ENCODE results near the gene LMNTD1.
"Not testable (repeated sequence)": the region's sequence is repeated elsewhere in the genome, so short reads cannot be mapped to it uniquely, and the experiment has no call there.

LMNTD1 gene, protein sequence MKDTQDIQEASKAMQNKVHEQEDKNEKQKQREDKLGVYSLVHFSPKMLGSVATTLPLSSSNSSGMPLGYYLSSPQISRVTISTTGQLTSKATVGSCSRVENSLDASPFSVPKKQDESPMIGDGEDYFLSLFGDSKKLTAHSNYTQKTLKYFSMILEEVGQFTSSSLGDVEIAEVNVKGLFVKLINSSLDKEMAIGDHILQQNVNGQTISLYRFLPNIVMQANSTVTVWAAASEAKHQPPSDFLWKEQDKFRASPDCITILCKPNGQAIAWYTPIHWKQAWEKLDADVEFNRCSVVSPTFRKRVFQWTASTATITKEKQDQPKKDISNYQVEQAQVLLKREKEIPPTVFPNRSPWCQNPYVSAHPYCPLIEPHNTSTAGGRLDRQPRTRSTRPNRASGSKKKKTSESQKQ

DNA sequence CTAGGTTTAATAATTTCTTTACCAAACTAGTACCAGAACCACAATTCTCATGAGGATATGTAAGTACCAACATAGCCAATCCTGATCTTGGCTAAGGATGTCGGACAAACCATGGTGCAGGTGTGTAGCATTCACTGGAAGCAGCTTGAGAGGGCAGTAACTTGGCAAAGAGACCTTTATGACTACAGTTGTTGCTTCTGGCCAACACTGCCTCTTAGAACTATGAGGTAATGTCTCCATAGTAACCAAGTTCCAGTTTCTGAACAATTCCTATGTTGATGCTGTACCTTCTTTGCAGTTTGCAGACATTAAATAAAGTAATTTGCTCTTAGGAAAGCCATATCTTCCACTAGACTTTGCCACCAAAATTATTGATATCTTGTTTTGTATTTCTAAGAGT lies at the start of gene LMNTD1:
LMNTD1 (minus strand) TSS at position 186 of the 400 bp plus-strand sequence. CDS start 324 bp downstream, outside the sequence.
- DNase-seq (ENCODE audit: low read depth in 2 of 2) = no peak

DNA sequence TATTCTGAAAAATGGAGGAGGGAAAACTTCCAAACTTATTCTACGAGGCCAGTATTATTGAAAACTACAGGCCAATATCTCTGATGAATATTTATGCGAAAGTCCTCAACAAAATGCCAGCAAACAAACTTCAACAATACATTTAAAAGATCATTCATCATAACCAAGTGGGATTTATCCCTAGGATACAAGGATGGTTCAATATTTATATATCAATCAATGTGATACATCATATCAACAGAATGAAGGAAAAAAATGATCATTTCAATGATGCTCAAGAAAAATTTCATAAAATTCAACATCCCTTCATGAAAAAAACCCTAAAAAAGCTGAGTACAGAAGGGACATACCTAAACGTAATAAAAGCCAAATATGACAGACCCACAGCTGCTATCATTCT lies 45.9 kb upstream of the LMNTD1 start:
- no peak for DNase-seq (ENCODE audit: low read depth in 2 of 2)

DNA sequence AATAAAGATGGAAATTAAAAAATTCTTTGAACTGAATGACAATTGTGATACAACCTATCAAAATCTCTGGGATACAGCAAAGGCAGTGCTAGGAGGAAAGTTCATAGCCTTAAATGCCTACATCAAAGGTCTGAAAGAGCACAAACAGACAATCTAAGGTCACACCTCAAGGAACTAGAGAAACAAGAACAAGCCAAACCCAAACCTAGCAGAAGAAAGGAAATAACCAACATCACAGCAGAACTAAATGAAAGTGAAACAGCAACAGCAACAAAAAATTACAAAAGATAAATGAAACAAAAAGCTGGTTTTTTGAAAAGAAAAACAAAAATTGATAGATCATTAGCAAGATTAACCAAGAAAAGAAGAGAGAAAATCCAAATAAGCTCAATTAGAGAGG lies 42.4 kb upstream of the LMNTD1 start:
- not testable (repeated sequence) for DNase-seq (ENCODE audit: low read depth in 2 of 2)

DNA sequence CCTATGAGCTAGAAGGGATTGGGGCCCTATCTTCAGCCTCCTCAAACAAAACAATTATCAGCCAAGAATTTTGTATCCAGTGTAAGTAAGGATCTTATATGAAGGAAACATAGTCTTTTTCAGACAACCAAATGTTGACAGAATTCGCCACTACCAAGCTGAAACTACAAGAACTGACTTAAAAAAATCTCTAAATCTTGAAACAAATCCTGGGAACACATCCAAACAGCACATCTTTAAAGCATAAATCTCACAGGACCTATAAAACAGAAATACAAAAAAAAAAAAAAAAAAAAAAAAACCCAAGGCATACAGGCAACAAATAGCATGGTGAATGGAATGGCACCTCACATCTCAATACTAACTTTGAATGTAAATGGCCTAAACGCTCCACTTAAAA lies 41.3 kb upstream of the LMNTD1 start:
- no peak for DNase-seq (ENCODE audit: low read depth in 2 of 2)

DNA sequence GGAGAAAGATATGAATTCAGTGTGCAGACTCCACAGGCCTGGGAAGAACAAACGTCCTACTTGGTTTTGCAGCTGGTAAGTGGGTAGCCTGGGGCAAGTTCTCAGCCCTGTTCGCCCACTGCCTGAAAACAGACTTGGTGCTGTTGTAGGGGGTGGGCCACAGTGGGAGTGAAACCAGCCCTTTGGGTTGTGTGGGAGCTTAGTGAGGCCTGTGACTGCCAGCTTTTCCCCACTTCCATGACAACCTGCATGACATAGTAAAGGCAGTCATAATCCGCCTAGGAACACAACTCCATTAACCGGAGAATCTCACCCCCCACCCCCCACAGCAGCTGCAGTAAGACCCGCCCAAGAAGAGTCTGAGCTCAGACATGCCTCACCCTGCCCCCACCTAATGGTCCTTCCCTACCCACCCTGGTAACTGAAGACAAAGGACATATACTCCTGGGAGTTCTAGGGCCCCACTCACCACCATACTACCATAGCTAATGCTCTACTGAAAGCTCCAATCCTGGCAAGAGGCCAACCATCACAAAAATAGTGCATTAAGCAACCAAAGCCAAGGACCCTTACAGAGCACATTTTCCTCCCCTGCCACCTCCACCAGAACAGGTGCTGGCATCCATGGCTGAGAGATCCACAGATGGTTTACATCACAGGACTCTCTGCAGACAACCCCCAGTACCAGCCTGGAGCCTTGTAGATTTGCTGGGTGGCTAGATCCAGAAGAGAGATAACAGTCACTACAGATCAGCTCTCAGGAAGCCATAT lies 39.8 kb upstream of the LMNTD1 start:
- no peak for DNase-seq (ENCODE audit: low read depth in 2 of 2)

- no peak for DNase-seq (ENCODE audit: low read depth in 2 of 2)
Observed at GRCh38 chr12:25591144-25591543, 38.1 kb upstream of the LMNTD1 start.

DNA sequence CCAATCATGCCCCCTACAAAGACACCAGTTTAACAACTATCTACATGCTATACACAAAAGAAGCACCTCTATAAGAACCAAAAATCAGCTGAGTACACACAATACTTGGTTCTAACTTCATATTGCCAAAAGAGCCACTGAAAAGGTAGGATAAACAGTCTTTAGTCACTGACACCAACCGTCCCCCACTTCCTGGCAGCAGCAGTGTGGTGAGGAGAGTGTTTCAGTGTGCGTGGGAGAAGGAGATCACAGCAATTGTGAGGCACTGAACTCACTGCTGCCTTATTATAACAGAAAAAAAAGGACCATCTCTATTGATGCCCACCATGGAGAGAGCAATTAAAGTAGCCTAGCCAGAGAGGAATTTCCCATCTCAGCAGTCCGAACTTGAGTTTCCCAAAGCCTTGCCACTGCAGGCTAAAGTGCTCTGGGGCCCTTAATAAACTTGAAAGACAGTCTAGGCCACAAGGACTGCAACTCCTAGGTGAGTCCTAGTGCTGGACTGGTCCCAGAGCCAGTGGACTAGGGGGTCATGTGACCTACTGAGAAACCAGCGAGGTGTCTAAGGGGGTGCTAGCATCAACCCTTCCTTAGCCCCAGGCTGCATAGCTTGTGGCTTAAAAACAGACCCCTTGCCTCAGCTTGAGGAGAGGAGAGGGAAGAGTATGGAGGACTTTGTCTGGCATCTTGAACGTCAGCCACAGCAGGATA lies 37.1 kb upstream of the LMNTD1 start:
- peak; percentile 14 for DNase-seq (ENCODE audit: low read depth in 2 of 2)

DNA sequence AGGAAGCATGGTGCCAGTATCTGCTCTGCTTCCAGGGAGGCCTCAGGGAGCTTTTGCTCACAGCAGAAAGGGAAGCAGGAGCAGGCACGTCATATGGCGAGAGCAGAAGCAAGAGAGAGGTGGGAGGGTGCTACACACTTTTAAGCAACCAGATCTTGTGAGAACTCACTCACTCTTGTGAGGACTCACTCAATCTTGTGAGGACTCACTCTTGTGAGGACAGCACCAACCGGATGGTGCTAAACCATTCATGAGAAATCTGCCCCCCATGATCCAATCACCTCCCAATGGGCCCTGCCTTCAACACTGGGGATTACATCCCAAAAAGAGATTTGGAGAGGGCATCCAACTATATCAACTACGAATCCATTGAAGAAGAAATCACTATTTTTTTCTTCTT lies 34.3 kb upstream of the LMNTD1 start:
- no peak for DNase-seq (ENCODE audit: low read depth in 2 of 2)

DNA sequence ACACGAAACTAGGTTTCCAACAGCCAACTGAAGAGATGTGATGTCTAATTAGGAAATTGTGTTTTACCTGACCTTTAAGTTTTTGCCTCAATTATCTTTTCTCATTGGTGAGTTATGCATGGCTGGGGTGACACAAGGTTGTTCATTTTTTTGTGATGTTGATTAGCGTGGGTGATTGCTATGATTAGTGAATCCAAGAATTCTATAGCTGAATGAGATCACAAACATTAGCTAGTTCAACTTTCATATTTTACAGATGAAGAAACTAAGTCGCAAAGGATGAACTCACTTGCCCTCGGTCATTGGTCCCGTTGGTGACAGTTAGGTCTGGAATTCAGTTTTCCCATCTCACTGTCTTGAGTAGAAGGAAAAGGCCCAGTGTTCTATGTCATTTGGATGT lies 32.6 kb upstream of the LMNTD1 start:
- DNase-seq (ENCODE audit: low read depth in 2 of 2) = no peak

DNA sequence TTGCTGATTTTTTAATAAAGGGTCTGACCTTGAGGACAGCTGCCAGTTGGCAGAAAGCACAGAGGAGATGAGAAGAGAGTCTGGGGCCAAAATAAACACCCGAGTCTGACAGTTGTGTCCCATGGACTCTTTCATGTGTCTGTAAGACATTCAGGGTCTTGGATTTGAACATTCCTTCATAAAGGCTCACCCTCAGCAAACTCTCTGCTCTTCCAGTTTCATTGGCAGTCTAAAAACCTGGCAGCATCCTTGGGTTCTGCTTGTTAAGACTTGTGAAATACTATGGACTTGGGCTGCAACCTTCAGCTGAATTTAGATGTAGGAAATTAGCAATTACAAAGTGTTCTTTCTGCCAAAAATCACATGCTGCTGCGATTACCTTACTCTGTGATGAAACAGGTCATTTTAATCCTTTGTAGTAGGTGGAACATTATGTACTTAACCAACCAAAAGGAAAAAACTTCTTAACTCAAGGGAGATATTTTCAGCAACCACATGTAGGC lies 32.0 kb upstream of the LMNTD1 start:
- DNase-seq (ENCODE audit: low read depth in 2 of 2) = no peak

DNA sequence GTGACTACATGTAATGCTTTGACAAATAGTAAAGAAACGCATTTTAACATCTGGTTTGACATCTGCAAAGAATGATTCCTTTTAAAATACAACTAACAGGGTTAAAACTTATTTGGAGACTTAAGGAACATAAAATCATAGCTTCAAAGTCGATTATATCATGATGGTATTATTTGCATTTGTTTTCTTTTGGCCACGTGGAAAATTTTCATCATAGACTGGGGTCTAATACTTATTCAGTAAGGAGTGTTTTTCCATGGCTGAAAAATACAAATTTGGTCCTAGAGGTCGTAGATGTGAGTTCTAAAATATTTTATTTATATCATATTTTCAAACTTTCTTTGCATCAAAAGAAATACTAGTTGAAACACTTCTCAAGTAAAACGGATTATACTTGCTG lies 31.5 kb upstream of the LMNTD1 start:
- DNase-seq (ENCODE audit: low read depth in 2 of 2) = no peak

DNA sequence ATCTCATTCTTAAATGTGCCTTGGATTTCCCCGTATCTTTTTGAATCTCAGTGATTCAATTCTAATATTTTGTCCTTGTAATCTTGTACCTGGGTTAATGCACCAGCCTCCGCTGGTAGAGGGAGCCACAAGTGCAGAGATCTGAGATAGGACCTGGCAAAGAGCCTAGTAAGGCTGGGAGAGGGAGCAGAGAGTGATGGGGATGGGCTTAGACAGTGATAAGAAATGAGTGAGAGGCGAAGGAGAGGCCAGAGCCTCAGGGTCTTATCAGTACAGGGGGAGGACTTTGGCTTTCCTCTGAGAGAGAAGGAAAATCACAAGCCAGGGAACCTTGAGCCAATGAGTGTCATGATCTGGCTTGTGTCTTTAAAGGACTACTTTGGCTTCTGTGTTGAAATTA lies 30.5 kb upstream of the LMNTD1 start:
- DNase-seq (ENCODE audit: low read depth in 2 of 2) = no peak

GRCh38 chr12:25581067-25581466 lies 28.0 kb upstream of the LMNTD1 start:
- DNase-seq (ENCODE audit: low read depth in 2 of 2) = no peak

DNA sequence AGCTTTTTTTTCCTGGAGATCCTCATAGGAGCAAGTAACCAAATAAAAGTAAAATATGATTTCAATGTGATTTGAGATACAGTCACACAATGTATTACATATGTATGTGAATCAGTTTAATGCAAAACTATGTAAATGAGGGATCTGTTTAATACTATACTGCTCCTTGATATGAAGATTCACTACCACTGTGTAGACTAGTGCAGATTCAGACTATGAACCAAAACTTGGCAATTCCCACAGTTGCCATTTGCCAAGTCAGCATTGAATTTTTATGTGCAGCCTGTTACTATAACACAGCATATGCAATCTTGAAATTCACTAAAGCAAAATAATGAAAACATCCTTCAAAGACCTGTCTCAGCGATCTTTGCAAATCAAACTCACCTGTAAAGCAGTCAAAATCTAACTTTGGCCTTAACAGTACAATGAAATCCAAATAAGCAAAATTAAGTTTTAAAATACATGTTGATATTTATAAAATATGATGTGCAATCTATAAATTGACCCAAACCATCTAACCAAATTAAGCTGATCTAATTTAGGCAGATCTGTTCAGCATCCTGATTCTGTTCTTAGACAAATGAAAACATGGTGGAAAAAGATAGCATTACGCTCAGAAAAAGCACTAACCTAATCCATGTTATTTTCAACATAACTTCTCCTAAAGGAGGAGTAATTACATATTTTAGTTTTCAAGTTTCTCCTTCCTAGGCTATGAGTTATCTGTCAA lies 25.5 kb upstream of the LMNTD1 start:
- no peak for DNase-seq (ENCODE audit: low read depth in 2 of 2)

GRCh38 chr12:25574761-25575160 lies 21.7 kb upstream of the LMNTD1 start:
- DNase-seq (ENCODE audit: low read depth in 2 of 2) = no peak

DNA sequence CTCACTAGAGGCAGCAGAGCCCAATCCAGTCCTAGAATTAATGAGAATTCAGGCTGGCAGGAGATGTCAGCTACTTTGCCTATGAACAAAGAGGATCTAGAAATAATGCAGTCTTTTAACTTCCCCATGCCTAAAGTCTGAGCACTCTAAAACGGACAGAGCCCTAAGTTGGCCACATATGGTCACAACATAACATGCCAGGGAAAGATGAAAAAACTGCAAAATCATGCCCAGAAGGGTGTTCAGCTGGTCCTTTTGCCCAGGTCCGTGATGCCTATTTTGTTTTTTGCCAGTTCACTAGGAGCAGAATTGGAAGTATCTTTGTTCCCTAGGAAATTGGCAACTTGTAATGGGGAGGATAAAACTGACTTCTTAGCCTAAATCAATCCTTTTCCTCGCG lies 20.3 kb upstream of the LMNTD1 start:
- no peak for DNase-seq (ENCODE audit: low read depth in 2 of 2)

DNA sequence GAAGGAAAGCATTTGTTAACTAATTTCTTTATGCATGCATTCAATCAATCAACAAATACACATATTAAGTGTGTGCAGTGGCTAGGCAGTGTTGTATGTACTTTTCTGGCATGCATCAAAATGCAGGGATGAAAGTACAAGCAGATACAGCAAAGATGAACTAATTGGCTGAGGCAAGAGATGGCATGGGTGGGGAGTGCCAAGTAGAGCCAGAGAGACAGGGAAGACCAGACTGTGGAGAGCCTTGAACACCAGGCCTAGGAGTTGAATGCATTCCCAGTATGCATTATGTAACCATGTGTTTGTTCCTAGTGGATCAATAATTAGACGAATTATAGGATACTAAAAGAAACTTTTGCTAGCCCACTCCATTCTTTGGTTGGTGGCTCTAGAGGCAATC lies 17.3 kb upstream of the LMNTD1 start:
- no peak for DNase-seq (ENCODE audit: low read depth in 2 of 2)

GRCh38 chr12:25566202-25566949 lies 13.3 kb upstream of the LMNTD1 start:
- DNase-seq (ENCODE audit: low read depth in 2 of 2) = no peak

DNA sequence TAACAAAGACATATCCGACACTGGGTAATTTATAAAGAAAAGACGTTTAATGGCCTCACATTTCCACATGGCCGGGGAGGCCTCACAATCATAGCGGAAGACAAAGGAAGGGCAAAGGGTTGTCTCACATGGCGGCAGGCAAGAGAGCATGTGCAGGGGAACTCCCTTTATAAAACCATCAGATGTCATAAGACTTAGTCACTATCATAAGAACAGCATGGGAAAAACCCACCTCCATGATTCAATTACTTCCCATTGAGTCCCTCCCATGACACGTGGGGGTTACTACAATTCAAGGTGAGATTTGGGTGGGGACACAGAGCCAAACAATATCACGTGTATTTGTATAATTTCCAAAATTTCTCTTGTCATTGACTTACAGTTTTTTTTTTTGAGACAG lies 5.5 kb upstream of the LMNTD1 start:
- no peak for DNase-seq (ENCODE audit: low read depth in 2 of 2)

DNA sequence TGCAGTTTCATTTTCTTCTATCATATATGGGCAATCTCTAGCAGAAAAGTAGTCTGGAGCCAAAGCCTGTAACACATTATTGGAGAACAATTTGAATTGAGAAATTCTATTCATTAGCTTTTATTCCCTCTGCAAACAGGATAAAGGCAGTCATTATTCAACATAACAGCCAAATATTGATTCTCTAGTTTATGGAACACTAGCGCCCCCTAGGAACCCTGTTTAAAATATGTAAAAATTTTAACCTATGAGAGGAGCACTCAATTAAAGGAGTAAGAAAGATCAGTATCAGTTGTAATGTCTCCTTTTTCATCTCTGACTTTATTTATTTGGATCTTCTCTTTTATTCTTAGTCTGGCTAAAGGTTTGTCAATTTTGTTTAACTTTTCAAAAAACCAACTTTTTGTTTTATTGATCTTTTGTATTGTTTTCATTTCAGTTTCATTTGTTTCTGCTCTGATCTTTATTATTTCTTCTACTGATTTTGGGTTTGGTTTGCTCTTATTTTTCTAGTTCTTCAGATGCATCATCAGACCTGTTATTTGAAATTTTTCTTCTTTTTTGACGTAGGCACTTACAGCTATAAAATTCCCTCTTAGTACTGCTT lies 4.8 kb upstream of the LMNTD1 start:
- peak in 1 of 2 donors; percentile 1 for DNase-seq (ENCODE audit: low read depth in 2 of 2)
